Skeletal muscle tissue (tissue), 4 donors: ENCODE results near the gene CBFA2T3. TPM values are rescaled to one million over a fixed set of nuclear protein-coding genes. Genes with fewer than 3 reads are reported as not detected.

ENCODE experiments used
- H3K27ac ChIP-seq: one replicate; pipeline ENCODE4 v1.7.0; 2013; ENCODE audit warnings: mild to moderate bottlenecking, low read depth, low read length, inconsistent platforms
- H3K27me3 ChIP-seq, 3 donors: one replicate each; pipeline ENCODE4 v1.7.0; 2013; ENCODE audit warnings: low read length in 3 of 3; ENCODE audit not compliant: control insufficient read depth in 3 of 3, insufficient read depth in 3 of 3
- H3K36me3 ChIP-seq, 3 donors: one replicate each; pipeline ENCODE4 v1.7.0; 2013; ENCODE audit warnings: low read length in 3 of 3; ENCODE audit not compliant: control insufficient read depth in 3 of 3, insufficient read depth in 3 of 3
- H3K4me1 ChIP-seq, 3 donors: one replicate each; pipeline ENCODE4 v1.7.0; 2013; ENCODE audit warnings: low read length in 3 of 3, mild to moderate bottlenecking in 3 of 3; ENCODE audit not compliant: control insufficient read depth in 3 of 3, insufficient read depth in 3 of 3
- H3K4me3 ChIP-seq, 3 donors: one replicate each; pipeline ENCODE4 v1.7.0; 2013; ENCODE audit warnings: low read length in 3 of 3
- H3K9ac ChIP-seq, 3 donors: one replicate each; pipeline ENCODE4 v1.7.0; 2013; ENCODE audit warnings: low read length in 3 of 3, mild to moderate bottlenecking in 3 of 3, moderate library complexity in 2 of 3, low read depth in 1 of 3
- H3K9me3 ChIP-seq, 3 donors: one replicate each; pipeline ENCODE4 v1.7.0; 2013; ENCODE audit warnings: low read length in 3 of 3; ENCODE audit not compliant: control insufficient read depth in 3 of 3
- total RNA-seq: library from RNA; depleted of rRNA; stranded (reverse); fragments of >200 nt; gene quantifications from one replicate; pipeline ENCODE4 v1.2.3, GENCODE V29; 2014
- donor health status: Osteomylitis.

Gene CBFA2T3
- total RNA-seq, 1 donor from 2014 or later, result 2.1 TPM

DNA sequence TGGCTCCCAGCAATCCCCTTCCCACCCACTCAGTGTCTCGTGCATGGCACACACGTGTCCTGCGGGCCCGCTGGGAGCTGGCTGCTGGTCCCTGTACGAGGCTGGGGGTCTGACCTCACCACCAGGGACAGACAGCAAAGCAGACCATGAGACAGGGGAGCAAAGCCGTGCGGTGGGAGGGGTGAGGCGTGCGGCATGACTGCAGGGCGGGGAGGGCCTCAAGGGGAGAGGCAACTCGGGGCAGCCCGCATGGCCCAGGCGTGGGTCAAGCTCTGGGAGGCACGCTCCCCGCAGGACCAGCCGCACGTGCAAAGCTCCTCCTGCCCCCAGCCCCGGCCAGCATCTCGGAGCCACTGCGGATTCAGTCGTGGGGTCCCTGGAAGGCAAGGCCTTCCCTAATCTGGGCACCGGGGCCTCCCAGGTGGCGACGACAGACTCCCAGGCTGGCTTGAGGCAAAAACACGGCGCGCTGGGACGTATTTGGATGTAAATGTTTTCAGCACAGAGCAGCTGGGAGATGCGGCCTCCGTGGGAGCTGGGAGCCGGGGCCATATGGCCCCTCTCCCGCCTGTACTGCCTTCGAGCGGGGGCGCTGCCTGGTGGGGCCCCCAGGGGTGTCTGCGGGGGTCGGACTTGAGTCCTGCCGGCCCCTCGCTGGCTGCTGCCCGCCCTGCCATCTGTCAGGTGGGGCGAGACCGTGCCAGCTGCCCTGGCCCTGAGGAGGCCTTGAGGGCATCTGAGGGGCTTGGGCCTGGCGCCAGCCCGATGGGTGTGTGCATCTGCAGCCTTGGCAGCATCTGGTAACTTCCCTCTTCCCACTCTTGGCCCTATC, 12.2 kb upstream of the CBFA2T3 start:
- H3K36me3 ChIP-seq, result no peaks in the 10 kb centered on the region
- H3K27ac ChIP-seq, result no peak overlapping the region
- H3K9ac ChIP-seq, result no peak overlapping the region
- no peak overlapping the region for H3K4me3 ChIP-seq
- H3K4me1 ChIP-seq, result no peaks in the 10 kb centered on the region
- H3K27me3 ChIP-seq, result peaks cover 37 to 71% (median 64%) of the 10 kb centered on the region in 3 donors
- no peaks in the 10 kb centered on the region for H3K9me3 ChIP-seq

DNA sequence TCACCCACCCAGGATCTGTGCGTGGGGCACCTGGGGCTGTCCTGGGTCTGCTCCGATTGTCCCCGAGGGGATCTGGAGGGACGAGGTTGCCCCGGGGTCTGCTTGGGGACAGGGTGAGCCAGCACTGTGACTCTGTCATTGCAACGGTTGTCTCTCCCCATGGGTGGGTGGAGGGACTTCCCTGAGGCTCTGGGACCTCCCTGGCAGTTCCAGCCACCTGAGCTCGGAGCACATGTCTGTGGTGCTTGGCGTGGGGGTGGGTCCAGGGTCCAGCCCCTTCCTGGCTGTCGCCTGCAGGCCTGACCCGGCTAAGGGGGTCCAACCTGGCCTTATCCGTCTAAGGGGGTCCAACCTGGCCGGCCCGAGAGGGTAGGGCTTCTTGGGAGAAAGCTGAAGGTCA, 8.5 kb upstream of the CBFA2T3 start:
- H3K4me1 ChIP-seq, result no peaks in the 10 kb centered on the region
- peaks cover 32 to 73% (median 42%) of the 10 kb centered on the region in 3 donors for H3K27me3 ChIP-seq
- H3K9ac ChIP-seq, result no peak overlapping the region
- no peaks in the 10 kb centered on the region for H3K36me3 ChIP-seq
- H3K4me3 ChIP-seq, result no peak overlapping the region
- H3K27ac ChIP-seq, result no peak overlapping the region
- H3K9me3 ChIP-seq, result no peaks in the 10 kb centered on the region

DNA sequence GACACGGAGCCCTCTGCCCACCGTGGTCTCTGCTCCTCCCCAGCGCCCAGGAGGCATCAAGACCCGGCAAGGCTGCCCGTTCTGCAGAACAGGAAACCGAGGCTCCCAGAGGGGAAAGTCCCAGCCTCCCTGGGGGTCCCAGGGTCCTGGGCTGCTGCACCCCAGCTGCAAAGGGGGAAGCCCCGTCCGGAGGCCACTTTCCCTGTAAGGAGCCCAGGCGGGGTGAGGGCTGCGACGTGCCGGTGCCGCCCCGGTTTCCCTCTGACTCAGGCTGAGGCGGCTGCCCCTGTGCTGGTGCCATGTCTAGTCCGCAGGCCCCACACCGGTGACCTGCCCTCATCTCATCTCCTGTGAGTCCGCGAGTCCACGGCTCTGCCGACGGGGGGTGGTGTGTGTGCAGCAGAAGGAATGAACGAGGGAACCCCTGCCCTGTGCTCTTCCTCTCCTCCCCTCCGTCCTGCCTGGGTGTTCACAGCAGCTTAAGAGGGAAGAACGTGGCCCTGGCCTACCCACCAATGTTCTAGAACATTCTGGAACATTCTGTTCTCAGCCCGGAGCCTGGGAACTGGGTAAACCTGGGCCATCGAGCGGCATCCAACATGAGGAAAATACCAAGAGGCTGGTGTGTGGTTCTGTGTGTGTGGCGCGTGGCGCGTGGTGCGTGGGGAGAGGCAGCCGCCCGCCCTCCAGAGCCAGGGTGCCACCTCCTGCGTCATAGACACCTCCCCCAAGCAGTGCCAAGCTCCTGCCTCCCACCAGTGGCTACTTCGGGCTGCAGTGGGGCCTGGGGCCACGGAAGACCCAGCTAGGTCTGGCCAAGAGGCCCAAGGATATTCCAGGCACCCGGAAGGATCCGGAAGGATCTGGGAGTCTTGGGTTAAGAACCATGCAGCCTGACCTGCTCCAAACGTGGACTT, 7.0 kb upstream of the CBFA2T3 start:
- Histone ChIP-seq H3K4me3 (no peak overlapping the region), H3K36me3 (no peaks in the 10 kb centered on the region), H3K9me3 (no peaks in the 10 kb centered on the region), H3K4me1 (no peaks in the 10 kb centered on the region), H3K9ac (no peak overlapping the region), H3K27me3 (peaks cover 23 to 58% (median 29%) of the 10 kb centered on the region in 3 donors), H3K27ac (no peak overlapping the region)

DNA sequence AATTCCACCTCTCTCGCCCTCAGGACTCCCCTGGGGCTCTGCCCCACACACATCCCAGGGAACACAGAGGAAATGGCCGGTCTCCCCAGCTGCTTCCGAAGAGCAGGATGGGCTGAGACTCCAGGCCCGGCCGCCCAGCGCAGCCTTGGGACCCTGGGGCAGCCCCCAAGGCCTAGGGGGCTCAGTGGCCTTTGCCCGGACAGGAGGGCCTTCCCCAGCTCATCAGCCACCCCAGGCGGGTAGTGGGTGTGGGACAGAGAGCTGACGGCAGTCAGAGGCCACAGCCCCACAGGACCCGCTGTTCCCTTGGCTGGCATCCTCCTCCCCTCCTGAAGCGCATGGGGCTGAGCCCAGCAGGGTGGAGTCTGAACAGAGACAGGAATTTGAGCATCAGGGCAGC, 6.2 kb upstream of the CBFA2T3 start:
- no peaks in the 10 kb centered on the region for H3K36me3 ChIP-seq
- H3K27me3 ChIP-seq, result peaks cover 17 to 62% (median 27%) of the 10 kb centered on the region in 3 donors
- H3K9ac ChIP-seq, result no peak overlapping the region
- H3K9me3 ChIP-seq, result no peaks in the 10 kb centered on the region
- H3K27ac ChIP-seq, result no peak overlapping the region
- H3K4me1 ChIP-seq, result peaks cover 0 to 3% (median 0%) of the 10 kb centered on the region in 3 donors
- H3K4me3 ChIP-seq, result no peak overlapping the region

DNA sequence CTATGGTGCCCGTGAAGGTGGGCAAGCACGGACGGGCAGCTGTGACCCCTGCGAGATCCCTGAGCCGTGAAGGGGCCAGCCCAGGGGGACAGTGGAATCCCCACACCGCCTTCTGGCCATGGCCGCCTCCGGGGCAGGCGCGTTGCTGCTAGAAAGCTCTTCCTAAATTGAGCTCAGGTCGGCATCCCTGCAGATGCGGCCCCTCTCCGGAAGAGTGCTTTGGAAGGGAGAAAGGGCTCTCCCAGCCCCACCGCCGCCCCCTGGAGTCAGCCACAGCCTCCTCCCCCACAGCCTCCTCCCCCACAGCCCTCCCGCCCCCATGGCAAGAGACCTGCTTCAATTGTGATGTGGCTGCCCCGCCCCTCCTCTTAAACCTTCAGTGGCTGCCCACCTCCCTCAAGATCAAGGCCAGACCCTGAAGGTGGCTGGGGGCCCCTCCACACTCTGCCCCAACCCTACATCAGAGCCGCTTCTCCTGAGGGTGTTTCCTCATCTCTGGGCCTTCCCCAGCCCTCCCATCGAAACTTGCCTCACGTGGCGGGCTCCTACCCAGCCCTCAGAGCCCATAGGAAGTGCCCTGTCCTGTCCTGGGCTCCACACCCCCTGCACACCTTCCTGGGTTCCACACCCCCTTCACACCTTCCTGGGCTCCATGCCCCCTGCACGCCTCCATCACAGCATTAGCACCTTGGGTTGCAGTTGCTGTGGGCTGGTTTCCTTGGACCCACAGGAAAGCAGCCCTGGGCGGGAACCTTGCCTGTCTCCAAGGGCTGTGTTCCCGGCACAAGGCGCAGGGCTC, 5.5 kb upstream of the CBFA2T3 start:
- Histone ChIP-seq H3K27me3 (peaks cover 20 to 63% (median 31%) of the 10 kb centered on the region in 3 donors), H3K36me3 (no peaks in the 10 kb centered on the region), H3K9me3 (no peaks in the 10 kb centered on the region), H3K9ac (no peak overlapping the region), H3K4me3 (no peak overlapping the region), H3K27ac (no peak overlapping the region), H3K4me1 (peaks cover 0 to 5% (median under 1%) of the 10 kb centered on the region in 3 donors)

DNA sequence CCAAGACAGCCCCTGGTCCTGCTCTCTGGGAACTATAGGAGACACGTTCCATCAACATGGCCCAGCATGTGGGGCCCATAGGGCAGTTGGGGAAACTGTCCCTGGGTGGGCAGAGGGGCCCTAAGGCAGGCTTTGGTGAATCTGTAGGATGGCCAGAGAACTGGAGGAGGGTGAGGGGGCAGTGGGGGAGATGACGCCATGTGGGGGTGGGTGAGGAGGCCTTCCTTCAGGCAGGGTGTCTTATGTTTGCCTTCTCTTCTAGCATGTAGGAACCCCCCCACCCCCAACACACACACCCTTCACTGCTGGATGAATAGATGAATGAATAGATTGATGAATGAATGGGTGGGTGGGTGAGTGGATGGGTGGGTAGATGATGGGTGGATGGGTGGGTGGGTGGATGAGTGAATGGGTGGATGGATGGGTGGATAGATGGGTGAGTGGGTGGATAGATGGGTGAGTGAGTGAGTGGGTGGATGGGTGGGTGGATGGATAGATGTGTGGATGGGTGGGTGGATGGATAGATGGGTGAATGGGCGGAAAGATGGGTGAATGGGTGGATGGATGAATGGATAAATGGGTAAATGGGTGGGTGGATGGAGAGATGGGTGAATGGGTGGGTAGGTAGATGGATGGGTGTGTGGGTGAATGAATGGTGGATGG, 2.5 kb upstream of the CBFA2T3 start:
- Histone ChIP-seq H3K9ac (no peak overlapping the region), H3K27me3 (peaks cover 19 to 62% (median 39%) of the 10 kb centered on the region in 3 donors), H3K36me3 (no peaks in the 10 kb centered on the region), H3K4me1 (peaks cover 0 to 8% (median 6%) of the 10 kb centered on the region in 3 donors), H3K4me3 (no peak overlapping the region), H3K9me3 (no peaks in the 10 kb centered on the region), H3K27ac (no peak overlapping the region)

DNA sequence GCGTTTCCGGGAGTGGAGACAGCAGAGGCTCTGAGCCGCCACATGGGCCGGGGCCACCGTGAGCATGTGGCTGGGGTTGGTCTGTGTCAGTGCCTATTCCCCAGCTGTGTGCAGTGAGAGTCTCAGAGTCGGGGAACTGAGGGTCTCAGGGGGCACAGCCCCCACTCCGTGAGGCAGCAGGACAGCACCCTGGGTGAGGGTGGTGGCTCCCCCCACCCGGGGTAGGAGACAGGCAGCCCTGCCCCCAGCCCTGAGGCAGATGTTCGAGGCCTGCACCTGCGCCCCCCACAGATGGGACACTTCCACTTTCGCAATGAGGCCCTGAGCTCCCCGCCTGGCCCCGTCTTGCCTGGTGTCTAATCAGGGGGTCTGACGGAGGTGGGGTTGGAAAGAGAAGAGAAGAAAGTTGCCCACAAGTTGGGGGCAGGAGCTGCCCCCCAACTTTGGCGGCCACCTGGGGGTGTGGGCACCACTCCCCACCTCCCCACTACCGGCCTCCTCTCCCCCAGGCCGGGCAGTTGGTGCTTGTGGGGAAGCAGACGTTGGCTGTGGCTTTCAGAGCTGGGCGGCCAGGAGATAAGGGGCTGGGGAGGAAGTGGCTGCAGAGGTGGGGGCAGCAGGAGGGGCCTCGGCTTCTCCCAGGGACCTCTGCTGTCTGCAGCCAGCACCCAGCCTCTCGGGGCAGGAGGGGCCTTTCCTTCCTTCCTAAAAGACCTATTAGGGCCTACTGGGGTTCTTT, 1.8 kb upstream of the CBFA2T3 start:
- peaks cover 0 to 8% (median 6%) of the 10 kb centered on the region in 3 donors for H3K4me1 ChIP-seq
- no peak overlapping the region for H3K9ac ChIP-seq
- H3K36me3 ChIP-seq, result no peaks in the 10 kb centered on the region
- no peak overlapping the region for H3K27ac ChIP-seq
- H3K9me3 ChIP-seq, result no peaks in the 10 kb centered on the region
- no peak overlapping the region for H3K4me3 ChIP-seq
- peaks cover 16 to 62% (median 43%) of the 10 kb centered on the region in 3 donors for H3K27me3 ChIP-seq

DNA sequence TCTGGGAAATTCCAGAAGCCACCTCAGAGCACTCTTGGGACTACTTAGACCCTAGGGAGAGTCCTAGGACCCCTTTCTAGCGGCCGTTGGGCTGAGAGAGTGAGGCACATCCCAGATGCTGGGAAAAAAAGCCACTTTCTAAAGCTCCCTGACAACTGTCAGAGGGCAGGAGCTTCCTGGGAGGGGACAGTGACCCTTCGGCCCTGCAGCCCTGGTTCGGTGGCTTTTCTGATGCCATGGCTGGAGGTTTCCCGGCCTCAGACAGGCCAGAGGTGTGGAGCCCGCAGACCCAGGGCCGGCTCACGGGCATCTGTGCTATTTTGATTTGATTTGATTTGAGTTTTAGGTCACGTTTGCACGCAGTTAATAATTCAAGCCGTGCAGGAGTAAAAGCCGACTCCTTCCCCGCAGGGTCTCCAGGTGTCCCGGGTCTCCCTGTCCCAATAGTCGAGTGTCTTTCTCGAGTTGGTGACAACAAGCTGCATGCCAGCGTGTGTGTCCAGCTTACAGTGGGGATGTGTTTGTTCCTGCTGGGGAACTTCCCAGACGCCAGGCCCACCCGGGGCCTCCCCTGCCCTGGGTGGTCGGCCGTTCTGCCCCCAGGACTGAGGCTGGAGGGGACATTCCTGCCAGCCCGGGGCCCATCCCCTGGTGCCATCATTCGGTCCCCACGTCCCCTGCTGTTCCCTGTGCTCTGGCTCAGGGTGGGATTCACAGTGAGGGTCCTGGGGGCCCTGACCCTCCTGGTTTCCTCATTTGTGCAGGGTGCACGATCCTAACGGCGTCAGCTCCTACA, 1.0 kb upstream of the CBFA2T3 start:
- Histone ChIP-seq H3K4me1 (peaks cover 0 to 8% (median 6%) of the 10 kb centered on the region in 3 donors), H3K4me3 (no peak overlapping the region), H3K9ac (no peak overlapping the region), H3K27ac (no peak overlapping the region), H3K36me3 (no peaks in the 10 kb centered on the region), H3K27me3 (peaks cover 17 to 61% (median 45%) of the 10 kb centered on the region in 3 donors), H3K9me3 (no peaks in the 10 kb centered on the region)
